Ishikawa (cell line): Measurements from ENCODE around the gene KCTD14.

Experiments
- EP300 ChIP-seq: IDR thresholded peaks from 2 replicates; pipeline ENCODE4 v1.6.1; 2012; ENCODE audit warnings: borderline replicate concordance
- MAX ChIP-seq: IDR thresholded peaks from 2 replicates; pipeline ENCODE4 v1.6.1; 2012
- RAD21 ChIP-seq: IDR thresholded peaks from 2 replicates; pipeline ENCODE4 v1.6.1; 2012; ENCODE audit warnings: low read depth
- REST ChIP-seq: IDR thresholded peaks from 2 replicates; pipeline ENCODE4 v1.6.1; 2012; ENCODE audit warnings: low read depth, mild to moderate bottlenecking
- TAF1 ChIP-seq: IDR thresholded peaks from 2 replicates; pipeline ENCODE4 v1.6.1; 2012; ENCODE audit warnings: low read depth, mild to moderate bottlenecking
- TCF12 ChIP-seq: IDR thresholded peaks from 2 replicates; pipeline ENCODE4 v1.6.1; 2012; ENCODE audit warnings: low read depth
- ZBTB7A ChIP-seq: IDR thresholded peaks from 2 replicates; pipeline ENCODE4 v1.6.1; 2012; ENCODE audit warnings: low read depth

- TF ChIP-seq REST (no peak), EP300 (no peak), TAF1 (no peak), TCF12 (no peak), RAD21 (no peak), MAX (no peak), ZBTB7A (no peak)
Measured at GRCh38 chr11:77999446-78000030, 23.5 kb downstream of the KCTD14 start.
